ENCODE results near the gene OXSM.

GRCh38 chr3:25781145-25781757 is 8.6 kb upstream of the OXSM start:
- no peak for TF ChIP-seq CTCF (IDR thresholded peaks at IDR 0.05)
- no peak for TF ChIP-seq SIN3A (IDR thresholded peaks at IDR 0.05; ENCODE audit: borderline replicate concordance, insufficient read depth, low read depth, low read length)
- TF ChIP-seq TCF7L2 (IDR thresholded peaks at IDR 0.05; ENCODE audit: low read depth, low read length) = no peak

Measured in Panc1 (cell line).